Coronary artery (tissue), 2 donors: ENCODE data around the gene FHIP2A.

Experiments
- DNase-seq: peaks from one replicate; pipeline ENCODE4 v3.0.0-alpha.2; 2017; ENCODE audit warnings: low spot score
- H3K27ac ChIP-seq, 2 donors: fragments of 200-600 bp; sonication (generic); one replicate each; pipeline ENCODE4 v1.5.1; 2016 to 2019
- H3K4me3 ChIP-seq: fragments of 200-600 bp; sonication (generic); 2 replicates; pipeline ENCODE4 v1.5.1; 2016; ENCODE audit warnings: mild to moderate bottlenecking, moderate library complexity
- CTCF ChIP-seq: fragments of 200-600 bp; sonication (generic); IDR thresholded peaks from one replicate; pipeline ENCODE4 v1.5.1; 2019; ENCODE audit warnings: antibody characterized with exemption

The FHIP2A gene

GRCh38 chr10:114871379-114871778 lies 49.8 kb downstream of the FHIP2A start:
- no peak overlapping the region for H3K4me3 ChIP-seq
- no peak overlapping the region for H3K27ac ChIP-seq
- no peak for DNase-seq
- no peak for TF ChIP-seq CTCF
